Cardiac fibroblast (primary cell): ENCODE measurements around the gene MRGPRF.

Experiments
- DNase-seq, 2 donors: peaks; one replicate each; pipeline versions ENCODE4 v3.0.0 to v3.0.0-alpha.2; 2010; ENCODE audit warnings: low read depth in 2 of 2
- H3K4me3 ChIP-seq, 2 donors: replicated peaks in 1 of 2; 1 replicate in 1 of 2; 2 replicates in 1 of 2; pipeline ENCODE4 v1.5.1; 2011; ENCODE audit warnings: low read depth in 2 of 2, low read length in 2 of 2, mild to moderate bottlenecking in 2 of 2, moderate library complexity in 1 of 2
- CTCF ChIP-seq: IDR thresholded peaks from one replicate; pipeline ENCODE4 v1.5.1; 2011; ENCODE audit warnings: low read depth, mild to moderate bottlenecking, low read length, inconsistent platforms

MRGPRF gene

DNA sequence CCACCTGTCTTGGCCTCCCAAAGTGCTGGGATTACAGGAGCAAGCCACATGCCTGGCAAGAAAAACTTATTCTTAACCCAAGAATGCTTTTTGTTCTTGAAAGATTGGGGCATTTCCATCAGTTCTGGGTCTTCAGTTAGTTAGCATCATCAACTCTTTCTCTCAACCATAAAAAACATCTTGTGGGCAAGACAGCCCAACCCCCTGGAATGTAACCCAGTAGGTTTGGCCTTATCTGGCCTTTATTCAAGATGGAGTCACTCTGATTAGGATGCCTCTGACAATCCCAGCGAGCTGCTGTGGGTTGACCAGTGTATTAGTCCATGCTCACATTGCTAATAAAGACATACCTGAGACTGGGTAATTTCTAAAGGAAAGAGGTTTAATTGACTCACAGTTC, 26.5 kb upstream of the MRGPRF start:
- no peak overlapping the region for H3K4me3 ChIP-seq
- TF ChIP-seq CTCF, result no peak

GRCh38 chr11:69037544-69037943, 24.5 kb upstream of the MRGPRF start:
- no peak for DNase-seq
- no peak overlapping the region for H3K4me3 ChIP-seq
- TF ChIP-seq CTCF, result no peak

More for the DNA sequence above, 26.5 kb upstream of the MRGPRF start:
- DNase-seq, result peak in 1 of 2 donors; percentile 23

GRCh38 chr11:69037074-69037473, 24.0 kb upstream of the MRGPRF start:
- DNase-seq, result no peak
- H3K4me3 ChIP-seq, result no peak overlapping the region
- no peak for TF ChIP-seq CTCF

GRCh38 chr11:69035946-69036340, 22.9 kb upstream of the MRGPRF start:
- no peak overlapping the region for H3K4me3 ChIP-seq
- no peak for TF ChIP-seq CTCF
- DNase-seq, result peak; percentile 24 to 55

GRCh38 chr11:69035150-69035945, 22.3 kb upstream of the MRGPRF start:
- H3K4me3 ChIP-seq, result no peak overlapping the region
- DNase-seq, result peak in 1 of 2 donors; percentile 39
- no peak for TF ChIP-seq CTCF

- TF ChIP-seq CTCF, result no peak
- no peak overlapping the region for H3K4me3 ChIP-seq
- DNase-seq, result no peak
Observed at GRCh38 chr11:69034123-69034867, 21.2 kb upstream of the MRGPRF start.
